IMR-90 (cell line): ENCODE measurements around the gene TMEM135. TPM values are rescaled to one million over a fixed set of nuclear protein-coding genes. Genes with fewer than 3 reads are reported as not detected.

Experiments
- ATAC-seq: fragments of 200-7000 bp; cut with Tn5 transposase; 2 replicates; pipeline ENCODE4 v1.9.1; 2020; ENCODE audit warnings: low read depth, mild to moderate bottlenecking, moderate library complexity
- BruUV-seq: library from RNA; stranded (reverse); fragments of 400-500 nt; replicated peaks from 2 replicates; lab custom pipeline; 2021; lab: Mats Ljungman, UMichigan
- CTCF ChIA-PET: fragments of 300-600 bp; formaldehyde crosslinking; extraction: SDS; loops from one replicate; lab custom pipeline; 2021; ENCODE audit warnings: antibody characterized with exemption; lab: Yijun Ruan, JAX
- POLR2A ChIA-PET: fragments of 300-600 bp; sonication (Branson Sonifier 250); formaldehyde crosslinking; loops from one replicate; lab custom pipeline; 2022; ENCODE audit warnings: antibody characterized with exemption; ENCODE audit not compliant: unreplicated experiment; lab: Charles Lee
- DNase-seq: peaks from one replicate; pipeline ENCODE4 v3.0.0; 2013
- H2AFZ ChIP-seq: replicated peaks from 2 replicates; pipeline ENCODE3; 2013; ENCODE audit warnings: low read length, mild to moderate bottlenecking; ENCODE audit not compliant: poor library complexity
- H2AK5ac ChIP-seq: 2 replicates; pipeline ENCODE4 v1.6.1; 2013; ENCODE audit warnings: low read depth, low read length, inconsistent platforms
- H2AK9ac ChIP-seq: replicated peaks from 2 replicates; pipeline ENCODE3; 2013; ENCODE audit warnings: mild to moderate bottlenecking, low read depth, low read length, moderate library complexity; ENCODE audit not compliant: poor library complexity
- H2BK120ac ChIP-seq: 2 replicates; pipeline ENCODE4 v1.6.1; 2013; ENCODE audit warnings: low read depth, low read length, inconsistent platforms
- H2BK15ac ChIP-seq: 3 replicates; pipeline ENCODE4 v1.6.1; 2013; ENCODE audit warnings: low read depth, low read length, inconsistent platforms
- H2BK20ac ChIP-seq: 2 replicates; pipeline ENCODE4 v1.6.1; 2013; ENCODE audit warnings: low read depth, mild to moderate bottlenecking, inconsistent platforms, low read length, moderate library complexity
- H2BK5ac ChIP-seq: 2 replicates; pipeline ENCODE4 v1.6.1; 2013; ENCODE audit warnings: mild to moderate bottlenecking, low read depth, low read length, inconsistent platforms; ENCODE audit not compliant: poor library complexity, severe bottlenecking
- H3K14ac ChIP-seq: replicated peaks from 2 replicates; pipeline ENCODE4 v1.6.1; 2013; ENCODE audit warnings: low read depth, low read length, inconsistent platforms
- H3K18ac ChIP-seq: 2 replicates; pipeline ENCODE4 v1.6.1; 2013; ENCODE audit warnings: low read depth, low read length, control low read depth
- H3K23ac ChIP-seq: 2 replicates; pipeline ENCODE4 v1.6.1; 2013; ENCODE audit warnings: low read depth, low read length, inconsistent platforms
- H3K27ac ChIP-seq: 2 replicates; pipeline ENCODE4 v1.5.1; 2013; ENCODE audit warnings: mild to moderate bottlenecking, control low read depth, low read length; ENCODE audit not compliant: insufficient read depth
- H3K27me3 ChIP-seq: 2 replicates; pipeline ENCODE4 v1.6.1; 2013; ENCODE audit warnings: low read length; ENCODE audit not compliant: control insufficient read depth, insufficient read depth
- H3K36me3 ChIP-seq: 2 replicates; pipeline ENCODE4 v1.6.1; 2013; ENCODE audit warnings: low read length, mixed read lengths; ENCODE audit not compliant: control insufficient read depth, insufficient read depth
- H3K4ac ChIP-seq: 2 replicates; pipeline ENCODE4 v1.6.1; 2013; ENCODE audit warnings: low read depth, low read length, inconsistent platforms
- H3K4me1 ChIP-seq: 2 replicates; pipeline ENCODE4 v1.6.1; 2013; ENCODE audit warnings: low read length, mixed read lengths; ENCODE audit not compliant: control insufficient read depth, insufficient read depth
- H3K4me2 ChIP-seq: 2 replicates; pipeline ENCODE4 v1.6.1; 2013; ENCODE audit warnings: low read depth, mild to moderate bottlenecking, control low read depth, low read length, moderate library complexity
- H3K4me3 ChIP-seq: 2 replicates; pipeline ENCODE4 v1.5.1; 2013; ENCODE audit warnings: low read depth, mild to moderate bottlenecking, control low read depth, low read length, moderate library complexity; ENCODE audit not compliant: insufficient read depth
- H3K56ac ChIP-seq: 2 replicates; pipeline ENCODE4 v1.6.1; 2013; ENCODE audit warnings: low read length, inconsistent platforms; ENCODE audit not compliant: insufficient read depth; ENCODE audit errors: extremely low read depth
- H3K79me1 ChIP-seq, 2 experiments: 2 replicates each; pipeline ENCODE4 v1.6.1; 2013; ENCODE audit warnings: low read length in 2 of 2, inconsistent platforms in 1 of 2, low read depth in 1 of 2
- H3K9ac ChIP-seq: 2 replicates; pipeline ENCODE4 v1.6.1; 2013; ENCODE audit warnings: low read depth, low read length, control low read depth
- H3K9me1 ChIP-seq: 2 replicates; pipeline ENCODE4 v1.6.1; 2013; ENCODE audit warnings: low read length, inconsistent platforms; ENCODE audit not compliant: insufficient read depth
- H3K9me3 ChIP-seq: 2 replicates; pipeline ENCODE4 v1.6.1; 2013; ENCODE audit warnings: low read length; ENCODE audit not compliant: control insufficient read depth, insufficient read depth
- H4K20me1 ChIP-seq: 2 replicates; pipeline ENCODE4 v1.6.1; 2013; ENCODE audit warnings: low read length, inconsistent platforms; ENCODE audit not compliant: insufficient read depth
- H4K5ac ChIP-seq: 2 replicates; pipeline ENCODE4 v1.6.1; 2013; ENCODE audit warnings: mild to moderate bottlenecking, low read depth, low read length, control low read depth
- H4K8ac ChIP-seq, 2 experiments: 2 replicates each; pipeline ENCODE4 v1.6.1; 2013; ENCODE audit warnings: low read depth in 2 of 2, low read length in 2 of 2, control low read depth in 1 of 2, inconsistent platforms in 1 of 2
- H4K91ac ChIP-seq: 2 replicates; pipeline ENCODE4 v1.6.1; 2013; ENCODE audit warnings: low read depth, low read length, inconsistent platforms; ENCODE audit not compliant: insufficient read depth
- BHLHE40 ChIP-seq: fragments of 150-350 bp; IDR thresholded peaks from 2 replicates; pipeline ENCODE4 v1.6.1; 2016; ENCODE audit warnings: mild to moderate bottlenecking, low read depth, low read length
- CEBPB ChIP-seq: IDR thresholded peaks from 2 replicates; pipeline ENCODE4 v1.6.1; 2012; ENCODE audit warnings: low read depth, low read length, improper control_type of control experiment
- CHD1 ChIP-seq: IDR thresholded peaks from 2 replicates; pipeline ENCODE4 v1.6.1; 2012; ENCODE audit warnings: low read depth, low read length, improper control_type of control experiment
- FOS ChIP-seq: fragments of 150-350 bp; IDR thresholded peaks from 2 replicates; pipeline ENCODE4 v1.6.1; 2016; ENCODE audit warnings: low read depth, low read length
- MAFK ChIP-seq: IDR thresholded peaks from 2 replicates; pipeline ENCODE4 v1.6.1; 2012; ENCODE audit warnings: low read depth, low read length, improper control_type of control experiment
- MAZ ChIP-seq: IDR thresholded peaks from 2 replicates; pipeline ENCODE4 v1.6.1; 2012; ENCODE audit warnings: low read depth, mild to moderate bottlenecking, low read length, improper control_type of control experiment, moderate library complexity, borderline replicate concordance
- MXI1 ChIP-seq: IDR thresholded peaks from 2 replicates; pipeline ENCODE4 v1.6.1; 2012; ENCODE audit warnings: low read depth, mild to moderate bottlenecking, low read length, moderate library complexity, borderline replicate concordance
- NFE2L2 ChIP-seq: fragments of 150-350 bp; IDR thresholded peaks from 2 replicates; pipeline ENCODE4 v1.6.1; 2016; ENCODE audit warnings: low read depth, mild to moderate bottlenecking, low read length
- POLR2A ChIP-seq: IDR thresholded peaks from 2 replicates; pipeline ENCODE4 v1.6.1; 2012; ENCODE audit warnings: mild to moderate bottlenecking, low read depth, low read length
- RAD21 ChIP-seq: IDR thresholded peaks from 2 replicates; pipeline ENCODE4 v1.6.1; 2012; ENCODE audit warnings: low read length, improper control_type of control experiment
- RCOR1 ChIP-seq: IDR thresholded peaks from 2 replicates; pipeline ENCODE4 v1.6.1; 2012; ENCODE audit warnings: mild to moderate bottlenecking, low read length, improper control_type of control experiment; ENCODE audit not compliant: insufficient replicate concordance
- RFX5 ChIP-seq: IDR thresholded peaks from 2 replicates; pipeline ENCODE4 v1.8.0; 2012; ENCODE audit warnings: low read depth, mild to moderate bottlenecking, low read length, moderate library complexity
- SMC3 ChIP-seq: fragments of 150-350 bp; IDR thresholded peaks from 2 replicates; pipeline ENCODE4 v1.6.1; 2016; ENCODE audit warnings: low read depth, mild to moderate bottlenecking, antibody characterized with exemption, low read length, moderate library complexity
- WGBS, 2 experiments: methylation state at CpG; one replicate each; pipeline versions ENCODE4 v1.1.5 to v1.1.7; 2013; ENCODE audit warnings: missing lambda C conversion rate in 2 of 2; ENCODE audit not compliant: insufficient read length in 1 of 2; ENCODE audit errors: extremely low coverage in 2 of 2; 5-methylcytosine and 5-hydroxymethylcytosine counted together
- dilution Hi-C: fragments of 300-500 bp; cut with HindIII; formaldehyde crosslinking; loops from one replicate; pipeline ENCODE4 v1.14.3; 2018; ENCODE audit warnings: low sequenced_read_pairs; ENCODE audit not compliant: unreplicated experiment
- in situ Hi-C: fragments of 300-500 bp; cut with MboI; formaldehyde crosslinking; loops from 3 replicates; pipeline ENCODE4 v1.14.3; 2019; ENCODE audit warnings: low sequenced_read_pairs, inconsistent platforms, mixed read lengths
- intact Hi-C: fragments of 100-400 bp; cut with micrococcal nuclease; formaldehyde crosslinking; loops from 2 replicates; pipeline ENCODE4 v1.10.0; 2022
- polyA plus RNA-seq, 3 experiments: library from polyadenylated mRNA; depleted of rRNA; stranded (reverse); fragments of >200 nt; gene quantifications; 2 replicates each; pipeline ENCODE4 v1.2.3, GENCODE V29; 2012; ENCODE audit warnings: low replicate concordance in 1 of 3
- total RNA-seq: library from RNA; depleted of rRNA; stranded (reverse); fragments of >200 nt; gene quantifications from 2 replicates; pipeline ENCODE4 v1.2.3, GENCODE V29; 2012
- TF ChIP-seq, protein P1 (sequence below): fragments of 150-350 bp; IDR thresholded peaks from 2 replicates; pipeline ENCODE4 v1.6.1; 2017; ENCODE audit warnings: mild to moderate bottlenecking, antibody characterized with exemption, low read length, low read depth
- TF ChIP-seq, protein P2 (sequence below): fragments of 150-350 bp; IDR thresholded peaks from 2 replicates; pipeline ENCODE4 v1.6.1; 2016; ENCODE audit warnings: low read depth, mild to moderate bottlenecking, low read length, moderate library complexity, borderline replicate concordance
- TF ChIP-seq, protein P3 (sequence below): conservative IDR thresholded peaks from 2 replicates; pipeline ENCODE4 v1.5.1; 2012; ENCODE audit warnings: mild to moderate bottlenecking, low read depth, low read length, improper control_type of control experiment

TMEM135 gene
- total and polyA plus RNA-seq, 2 of the 4 experiments (the other 2 are of a cell fraction), result 3.9 to 5.9 TPM

DNA sequence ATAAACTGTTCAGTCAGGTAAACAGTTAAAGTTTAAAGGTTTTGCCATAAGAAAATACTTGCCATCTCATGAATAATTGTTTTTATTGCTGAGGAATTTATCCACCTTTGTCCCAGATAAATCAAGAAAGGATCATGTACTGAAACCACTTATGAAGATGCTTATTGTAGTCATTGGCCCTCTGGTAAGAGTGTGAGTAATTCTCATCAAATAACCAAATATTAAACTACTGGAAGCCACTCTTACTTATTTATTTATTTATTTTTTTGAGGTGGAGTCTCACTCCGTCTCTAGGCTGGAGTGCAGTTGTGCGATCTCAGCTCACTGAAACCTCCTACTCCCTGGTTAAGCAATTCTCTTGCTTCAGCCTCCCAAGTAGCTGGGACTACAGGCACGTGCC, 35.1 kb downstream of the TMEM135 start:
- in situ Hi-C loops, result no loop called here

More for the DNA sequence above, 35.1 kb downstream of the TMEM135 start:
- WGBS, 2 experiments, result no CpG with 5 or more reads among the region's 3 CpGs
- H3K4me3 ChIP-seq, result no peak overlapping the region
- dilution Hi-C loops (no loop called here), intact Hi-C loops (no loop called here)
- H3K18ac ChIP-seq, result no peak overlapping the region
- no peak overlapping the region for H3K14ac ChIP-seq
- ChIA-PET CTCF (interaction anchor here (1.2 kb wide), 1 partner anchor 9 kb away, joined by 3 read pairs; no protein-coding TSS in a partner anchor), POLR2A (no interaction called here)
- H3K27me3 ChIP-seq, result no peaks in the 10 kb centered on the region
- H3K4me2 ChIP-seq, result no peak overlapping the region
- H2AK5ac ChIP-seq, result no peak overlapping the region
- H3K36me3 ChIP-seq, result peaks cover 16% of the 10 kb centered on the region; the same call in 1 of the 2 replicates
- H3K23ac ChIP-seq, result no peak overlapping the region
- H3K79me1 ChIP-seq, result no peaks in the 10 kb centered on the region; a peak in 1 of 4 replicates
- H4K8ac ChIP-seq, result no peak overlapping the region
- no peak overlapping the region for H2BK15ac ChIP-seq
- no peaks in the 10 kb centered on the region for H3K9me3 ChIP-seq
- no peaks in the 10 kb centered on the region for H4K20me1 ChIP-seq
- BruUV-seq, result no TSS peak
- H4K91ac ChIP-seq, result no peak overlapping the region
- no peak overlapping the region for H2BK5ac ChIP-seq
- no peak overlapping the region for H4K5ac ChIP-seq
- H3K4ac ChIP-seq, result no peak overlapping the region
- ATAC-seq, result no peak
- no peak overlapping the region for H2BK120ac ChIP-seq
- TF ChIP-seq MAZ (no peak), RAD21 (no peak), CHD1 (no peak), NFE2L2 (no peak), CEBPB (no peak), RFX5 (no peak), FOS (no peak), BHLHE40 (no peak), POLR2A (no peak), MAFK (no peak), MXI1 (no peak), SMC3 (no peak), RCOR1 (no peak)
- TF ChIP-seq, protein P1, sequence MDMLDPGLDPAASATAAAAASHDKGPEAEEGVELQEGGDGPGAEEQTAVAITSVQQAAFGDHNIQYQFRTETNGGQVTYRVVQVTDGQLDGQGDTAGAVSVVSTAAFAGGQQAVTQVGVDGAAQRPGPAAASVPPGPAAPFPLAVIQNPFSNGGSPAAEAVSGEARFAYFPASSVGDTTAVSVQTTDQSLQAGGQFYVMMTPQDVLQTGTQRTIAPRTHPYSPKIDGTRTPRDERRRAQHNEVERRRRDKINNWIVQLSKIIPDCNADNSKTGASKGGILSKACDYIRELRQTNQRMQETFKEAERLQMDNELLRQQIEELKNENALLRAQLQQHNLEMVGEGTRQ, result no peak
- TF ChIP-seq, protein P2, sequence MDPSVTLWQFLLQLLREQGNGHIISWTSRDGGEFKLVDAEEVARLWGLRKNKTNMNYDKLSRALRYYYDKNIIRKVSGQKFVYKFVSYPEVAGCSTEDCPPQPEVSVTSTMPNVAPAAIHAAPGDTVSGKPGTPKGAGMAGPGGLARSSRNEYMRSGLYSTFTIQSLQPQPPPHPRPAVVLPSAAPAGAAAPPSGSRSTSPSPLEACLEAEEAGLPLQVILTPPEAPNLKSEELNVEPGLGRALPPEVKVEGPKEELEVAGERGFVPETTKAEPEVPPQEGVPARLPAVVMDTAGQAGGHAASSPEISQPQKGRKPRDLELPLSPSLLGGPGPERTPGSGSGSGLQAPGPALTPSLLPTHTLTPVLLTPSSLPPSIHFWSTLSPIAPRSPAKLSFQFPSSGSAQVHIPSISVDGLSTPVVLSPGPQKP, result no peak
- TF ChIP-seq, protein P3, sequence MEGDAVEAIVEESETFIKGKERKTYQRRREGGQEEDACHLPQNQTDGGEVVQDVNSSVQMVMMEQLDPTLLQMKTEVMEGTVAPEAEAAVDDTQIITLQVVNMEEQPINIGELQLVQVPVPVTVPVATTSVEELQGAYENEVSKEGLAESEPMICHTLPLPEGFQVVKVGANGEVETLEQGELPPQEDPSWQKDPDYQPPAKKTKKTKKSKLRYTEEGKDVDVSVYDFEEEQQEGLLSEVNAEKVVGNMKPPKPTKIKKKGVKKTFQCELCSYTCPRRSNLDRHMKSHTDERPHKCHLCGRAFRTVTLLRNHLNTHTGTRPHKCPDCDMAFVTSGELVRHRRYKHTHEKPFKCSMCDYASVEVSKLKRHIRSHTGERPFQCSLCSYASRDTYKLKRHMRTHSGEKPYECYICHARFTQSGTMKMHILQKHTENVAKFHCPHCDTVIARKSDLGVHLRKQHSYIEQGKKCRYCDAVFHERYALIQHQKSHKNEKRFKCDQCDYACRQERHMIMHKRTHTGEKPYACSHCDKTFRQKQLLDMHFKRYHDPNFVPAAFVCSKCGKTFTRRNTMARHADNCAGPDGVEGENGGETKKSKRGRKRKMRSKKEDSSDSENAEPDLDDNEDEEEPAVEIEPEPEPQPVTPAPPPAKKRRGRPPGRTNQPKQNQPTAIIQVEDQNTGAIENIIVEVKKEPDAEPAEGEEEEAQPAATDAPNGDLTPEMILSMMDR, result no peak
- no peaks in the 10 kb centered on the region for H3K4me1 ChIP-seq
- no peak overlapping the region for H3K56ac ChIP-seq
- DNase-seq, result no peak
- no peak overlapping the region for H3K27ac ChIP-seq
- H2AK9ac ChIP-seq, result no peak overlapping the region
- H3K9me1 ChIP-seq, result no peaks in the 10 kb centered on the region
- no peak overlapping the region for H2AFZ ChIP-seq
- H3K9ac ChIP-seq, result no peak overlapping the region
- H2BK20ac ChIP-seq, result no peak overlapping the region
